H1 (cell line): ENCODE results near the gene SERAC1. TPM values are rescaled to one million over a fixed set of nuclear protein-coding genes. Genes with fewer than 3 reads are reported as not detected.

ENCODE experiments used
- CTCF ChIA-PET: fragments of 300-600 bp; sonication (Branson Sonifier 250); formaldehyde crosslinking; loops from one replicate; lab custom pipeline; 2021; ENCODE audit not compliant: partially characterized antibody; lab: Charles Lee
- POLR2A ChIA-PET: fragments of 300-600 bp; sonication (Branson Sonifier 250); formaldehyde crosslinking; loops from one replicate; lab custom pipeline; 2021; ENCODE audit warnings: inconsistent platforms; ENCODE audit not compliant: partially characterized antibody; lab: Charles Lee
- DNase-seq, 2 experiments: peaks; one replicate each; pipeline versions ENCODE4 v3.0.0 to v3.0.0-alpha.2; 2010 to 2022; ENCODE audit warnings: low spot score in 2 of 2, low read depth in 1 of 2, mixed read lengths in 1 of 2
- FAIRE-seq: peaks from 2 replicates; lab custom pipeline; 2011; peaks lifted over from hg19 to GRCh38; lab: Jason Lieb, UNC
- H2AFZ ChIP-seq: 2 replicates; pipeline ENCODE4 v1.8.1; 2012; ENCODE audit warnings: low read length, inconsistent platforms
- H2AK5ac ChIP-seq: 2 replicates; pipeline ENCODE4 v1.6.1; 2013; ENCODE audit warnings: low read depth, low read length
- H2BK120ac ChIP-seq: replicated peaks from 2 replicates; pipeline ENCODE3; 2013; ENCODE audit warnings: low read depth, low read length, inconsistent platforms
- H2BK12ac ChIP-seq: 2 replicates; pipeline ENCODE4 v1.6.1; 2013; ENCODE audit warnings: low read depth, low read length
- H2BK15ac ChIP-seq: 2 replicates; pipeline ENCODE4 v1.6.1; 2013; ENCODE audit warnings: low read length
- H2BK20ac ChIP-seq: 2 replicates; pipeline ENCODE4 v1.6.1; 2013; ENCODE audit warnings: low read length
- H2BK5ac ChIP-seq: 2 replicates; pipeline ENCODE4 v1.6.1; 2013; ENCODE audit warnings: low read depth, low read length
- H3K14ac ChIP-seq: 2 replicates; pipeline ENCODE4 v1.6.1; 2013; ENCODE audit warnings: inconsistent platforms; ENCODE audit not compliant: insufficient read length
- H3K18ac ChIP-seq: 2 replicates; pipeline ENCODE4 v1.6.1; 2013; ENCODE audit warnings: low read length; ENCODE audit errors: extremely low read depth
- H3K23ac ChIP-seq: 2 replicates; pipeline ENCODE4 v1.6.1; 2013; ENCODE audit warnings: inconsistent platforms; ENCODE audit not compliant: insufficient read length
- H3K23me2 ChIP-seq: 2 replicates; pipeline ENCODE4 v1.6.1; 2013; ENCODE audit warnings: low read depth, low read length
- H3K27ac ChIP-seq: 2 replicates; pipeline ENCODE4 v1.6.1; 2011; ENCODE audit warnings: low read depth, low read length, inconsistent platforms
- H3K27me3 ChIP-seq, 4 experiments: replicated peaks in 1 of 4; 1 replicate in 1 of 4; 2 replicates in 3 of 4; pipeline versions ENCODE4 v1.6.1 to v1.8.1; 2011 to 2013; ENCODE audit warnings: low read length in 3 of 4, mild to moderate bottlenecking in 3 of 4, inconsistent platforms in 2 of 4, mixed read lengths in 2 of 4, moderate library complexity in 1 of 4; ENCODE audit not compliant: control insufficient read depth in 3 of 4, insufficient read depth in 3 of 4; ENCODE audit errors: extremely low read depth in 1 of 4
- H3K36me3 ChIP-seq, 4 experiments: 2 replicates each; pipeline versions ENCODE4 v1.6.1 to v1.8.1; 2011 to 2013; ENCODE audit warnings: mild to moderate bottlenecking in 4 of 4, low read length in 3 of 4, moderate library complexity in 2 of 4, control low read depth in 1 of 4, inconsistent platforms in 1 of 4; ENCODE audit not compliant: insufficient read depth in 4 of 4, control insufficient read depth in 2 of 4
- H3K4ac ChIP-seq: replicated peaks from 2 replicates; pipeline ENCODE3; 2013; ENCODE audit warnings: low read length, low read depth, mixed read lengths, inconsistent platforms; ENCODE audit not compliant: insufficient read length
- H3K4me1 ChIP-seq, 4 experiments: replicated peaks in 1 of 4; 1 replicate in 1 of 4; 2 replicates in 3 of 4; pipeline versions ENCODE4 v1.6.1 to v1.8.1; 2011 to 2013; ENCODE audit warnings: low read length in 3 of 4, inconsistent platforms in 2 of 4, mixed read lengths in 1 of 4; ENCODE audit not compliant: insufficient read depth in 4 of 4, control insufficient read depth in 3 of 4
- H3K4me2 ChIP-seq, 2 experiments: 2 replicates each; pipeline versions ENCODE4 v1.6.1 to v1.8.1; 2011 to 2013; ENCODE audit warnings: low read depth in 2 of 2, low read length in 2 of 2, control low read depth in 1 of 2, inconsistent platforms in 1 of 2, mild to moderate bottlenecking in 1 of 2; ENCODE audit not compliant: insufficient read depth in 1 of 2
- H3K4me3 ChIP-seq, 4 experiments: fragments of 200-600, 300-600 bp in 1 of 4; sonication (generic), shearing (Covaris generic), sonication (Bioruptor Twin) in 1 of 4; 2 replicates each; pipeline versions ENCODE4 v1.5.1 to v1.8.1; 2011 to 2016; ENCODE audit warnings: low read length in 4 of 4, low read depth in 3 of 4, control low read depth in 2 of 4, inconsistent platforms in 2 of 4, mild to moderate bottlenecking in 2 of 4, mixed read lengths in 1 of 4, moderate library complexity in 1 of 4; ENCODE audit not compliant: insufficient read depth in 2 of 4; ENCODE audit errors: extremely low read depth in 1 of 4
- H3K56ac ChIP-seq: replicated peaks from 2 replicates; pipeline ENCODE3; 2013; ENCODE audit warnings: low read depth, mild to moderate bottlenecking, mixed read lengths, low read length, inconsistent platforms; ENCODE audit not compliant: insufficient read length
- H3K79me1 ChIP-seq: 2 replicates; pipeline ENCODE4 v1.6.1; 2013; ENCODE audit warnings: low read depth, low read length, control low read depth
- H3K79me2 ChIP-seq, 2 experiments: 2 replicates each; pipeline versions ENCODE4 v1.6.1 to v1.8.1; 2012 to 2013; ENCODE audit warnings: low read length in 2 of 2, mild to moderate bottlenecking in 2 of 2, inconsistent platforms in 1 of 2; ENCODE audit not compliant: insufficient read depth in 2 of 2, control insufficient read depth in 1 of 2
- H3K9ac ChIP-seq, 4 experiments: replicated peaks in 1 of 4; 1 replicate in 1 of 4; 2 replicates in 3 of 4; pipeline versions ENCODE4 v1.6.1 to v1.8.1; 2011 to 2013; ENCODE audit warnings: low read depth in 3 of 4, low read length in 3 of 4, control low read depth in 2 of 4, mild to moderate bottlenecking in 2 of 4, moderate library complexity in 2 of 4, inconsistent platforms in 1 of 4; ENCODE audit errors: extremely low read depth in 1 of 4
- H3K9me3 ChIP-seq, 2 experiments: 2 replicates each; pipeline versions ENCODE4 v1.6.1 to v1.8.1; 2012 to 2013; ENCODE audit warnings: mild to moderate bottlenecking in 2 of 2, moderate library complexity in 2 of 2, control low read depth in 1 of 2, inconsistent platforms in 1 of 2, low read depth in 1 of 2, low read length in 1 of 2, mixed read lengths in 1 of 2; ENCODE audit not compliant: insufficient read depth in 2 of 2
- H4K20me1 ChIP-seq, 2 experiments: replicated peaks in 1 of 2; 2 replicates each; pipeline versions ENCODE3 to v1.8.1; 2011 to 2013; ENCODE audit warnings: inconsistent platforms in 2 of 2, low read length in 2 of 2, mild to moderate bottlenecking in 1 of 2; ENCODE audit not compliant: insufficient read depth in 2 of 2, control insufficient read depth in 1 of 2
- H4K5ac ChIP-seq: 2 replicates; pipeline ENCODE4 v1.6.1; 2013; ENCODE audit warnings: low read length, low read depth, mixed read lengths, inconsistent platforms; ENCODE audit not compliant: insufficient read length
- H4K8ac ChIP-seq: 2 replicates; pipeline ENCODE4 v1.8.0; 2013; ENCODE audit warnings: mild to moderate bottlenecking, moderate library complexity, low read length, inconsistent platforms; ENCODE audit not compliant: insufficient read depth; ENCODE audit errors: extremely low read depth
- H4K91ac ChIP-seq: replicated peaks from 2 replicates; pipeline ENCODE3; 2013; ENCODE audit warnings: low read length, mixed read lengths, inconsistent platforms; ENCODE audit not compliant: insufficient read length
- ATF3 ChIP-seq: IDR thresholded peaks from 2 replicates; pipeline ENCODE4 v1.6.1; 2011; ENCODE audit warnings: low read depth, mild to moderate bottlenecking, low read length; ENCODE audit not compliant: insufficient read depth
- CBX5 ChIP-seq: fragments of 300-800, 300-1000 bp; sonication (generic); IDR thresholded peaks from 2 replicates; pipeline ENCODE4 v1.7.1; 2016; ENCODE audit warnings: antibody characterized with exemption, low read length, low read depth
- CBX8 ChIP-seq: fragments of 300-800, 300-1000 bp; sonication (generic); IDR thresholded peaks from 2 replicates; pipeline ENCODE4 v1.7.1; 2016; ENCODE audit warnings: low read depth, low read length, borderline replicate concordance
- KDM1A ChIP-seq: fragments of 200-600, 300-600 bp; sonication (generic); IDR thresholded peaks from 2 replicates; pipeline ENCODE4 v1.7.1; 2016; ENCODE audit warnings: mild to moderate bottlenecking, low read length, borderline replicate concordance
- USF2 ChIP-seq: IDR thresholded peaks from 2 replicates; pipeline ENCODE4 v1.6.1; 2011; ENCODE audit warnings: low read length, improper control_type of control experiment
- WGBS, 2 experiments: shearing (Covaris generic) in 1 of 2; methylation state at CpG; one replicate each; pipeline versions ENCODE4 v1.1.6 to v1.1.7; 2013 to 2015; ENCODE audit warnings: low lambda C conversion rate in 2 of 2, mixed read lengths in 2 of 2, inconsistent platforms in 1 of 2, low coverage in 1 of 2, missing lambda C conversion rate in 1 of 2; ENCODE audit not compliant: insufficient replicate concordance in 2 of 2, insufficient coverage in 1 of 2, insufficient read length in 1 of 2; ENCODE audit errors: extremely low coverage in 1 of 2, missing lambda C conversion rate in 1 of 2; 5-methylcytosine and 5-hydroxymethylcytosine counted together
- polyA plus RNA-seq, 7 experiments: library from polyadenylated mRNA; depleted of rRNA in 3 of 7; stranded (reverse) in 5 of 7; unstranded in 2 of 7; fragments of >200 nt in 5 of 7; fragments of 200-250 nt in 2 of 7; gene quantifications; 1 replicate in 5 of 7; 2 replicates in 1 of 7; 4 replicates in 1 of 7; pipeline versions ENCODE4 v1.2.1 to v1.2.3, GENCODE V29; 2011 to 2013; ENCODE audit warnings: missing spikeins in 2 of 7, mixed read lengths in 2 of 7
- total RNA-seq: library from RNA; stranded (reverse); fragmentation: NEBNext Ultra II Directional; extraction: Animal tissue kit (Norgen Biotek cat#: 25700); gene quantifications from 2 replicates; pipeline ENCODE4 v1.2.1, GENCODE V29; 2021
- TF ChIP-seq, protein P1 (sequence below), 3 experiments: IDR thresholded peaks; 1 replicate in 2 of 3; 2 replicates in 1 of 3; pipeline versions ENCODE4 v1.5.1 to v1.6.1; 2011; ENCODE audit warnings: low read length in 3 of 3, mild to moderate bottlenecking in 3 of 3, inconsistent platforms in 2 of 3, low read depth in 1 of 3, moderate library complexity in 1 of 3; ENCODE audit not compliant: insufficient read depth in 1 of 3; ENCODE audit errors: control extremely low read depth in 1 of 3

Gene SERAC1
- total and polyA plus RNA-seq, 2 of the 8 experiments (the other 6 are each of a cell fraction or from before 2014, with no cell fraction given) = 7.3 to 9.0 TPM

DNA sequence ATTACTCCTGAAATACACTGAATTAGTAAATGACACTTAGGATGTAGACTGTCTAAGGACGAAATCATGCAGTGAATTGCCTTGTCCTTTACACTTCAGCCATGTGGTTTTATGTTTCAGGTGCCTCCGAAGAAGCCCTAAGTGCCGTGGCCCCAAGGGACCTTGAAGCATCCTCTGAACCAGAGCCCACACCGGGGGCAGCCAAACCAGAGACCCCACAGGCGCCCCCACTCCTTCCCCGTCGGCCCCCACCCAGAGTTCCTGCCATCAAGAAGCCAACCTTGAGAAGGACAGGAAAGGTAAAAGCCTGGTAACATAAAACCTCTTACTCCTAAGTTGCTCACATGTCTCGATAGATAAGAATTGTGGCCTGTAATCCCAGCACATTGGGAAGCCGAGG, 75.3 kb downstream of the SERAC1 start:
- Histone ChIP-seq H3K14ac (no peak overlapping the region), H3K79me1 (no peaks in the 10 kb centered on the region), H3K27ac (no peak overlapping the region), H3K36me3 (peaks cover 0 to 6% (median 1%) of the 10 kb centered on the region in 4 experiments; a peak in 2 of 8 replicates), H4K8ac (no peak overlapping the region), H3K56ac (no peak overlapping the region), H3K4ac (no peak overlapping the region), H2BK15ac (no peak overlapping the region), H3K9ac (no peak overlapping the region), H3K23me2 (no peaks in the 10 kb centered on the region), H2BK120ac (no peak overlapping the region), H3K27me3 (no peaks in the 10 kb centered on the region; a peak in 1 of 7 replicates), H2BK12ac (no peak overlapping the region), H3K79me2 (no peaks in the 10 kb centered on the region), H4K20me1 (no peaks in the 10 kb centered on the region), H3K18ac (no peak overlapping the region), H3K4me2 (no peak overlapping the region), H2AK5ac (no peak overlapping the region), H2BK5ac (no peak overlapping the region), H3K4me3 (no peak overlapping the region), H3K9me3 (no peaks in the 10 kb centered on the region), H4K91ac (no peak overlapping the region), H2AFZ (no peak overlapping the region), H4K5ac (no peak overlapping the region), H3K23ac (no peak overlapping the region), H3K4me1 (no peaks in the 10 kb centered on the region), H2BK20ac (no peak overlapping the region)
- FAIRE-seq (no peak), DNase-seq (no peak)
- ChIA-PET CTCF (interaction anchor here (0.8 kb wide), 1 partner anchor 71 kb away, joined by 3 read pairs; no protein-coding TSS in a partner anchor), POLR2A (no interaction called here)
- 91% methylated on average over 9 of the region's 9 CpGs; no CpG with 5 or more reads in 1 of the 2 experiments for WGBS, 2 experiments
- TF ChIP-seq ATF3 = no peak
- no peak for TF ChIP-seq CBX8
- no peak for TF ChIP-seq KDM1A
- TF ChIP-seq, protein P1, sequence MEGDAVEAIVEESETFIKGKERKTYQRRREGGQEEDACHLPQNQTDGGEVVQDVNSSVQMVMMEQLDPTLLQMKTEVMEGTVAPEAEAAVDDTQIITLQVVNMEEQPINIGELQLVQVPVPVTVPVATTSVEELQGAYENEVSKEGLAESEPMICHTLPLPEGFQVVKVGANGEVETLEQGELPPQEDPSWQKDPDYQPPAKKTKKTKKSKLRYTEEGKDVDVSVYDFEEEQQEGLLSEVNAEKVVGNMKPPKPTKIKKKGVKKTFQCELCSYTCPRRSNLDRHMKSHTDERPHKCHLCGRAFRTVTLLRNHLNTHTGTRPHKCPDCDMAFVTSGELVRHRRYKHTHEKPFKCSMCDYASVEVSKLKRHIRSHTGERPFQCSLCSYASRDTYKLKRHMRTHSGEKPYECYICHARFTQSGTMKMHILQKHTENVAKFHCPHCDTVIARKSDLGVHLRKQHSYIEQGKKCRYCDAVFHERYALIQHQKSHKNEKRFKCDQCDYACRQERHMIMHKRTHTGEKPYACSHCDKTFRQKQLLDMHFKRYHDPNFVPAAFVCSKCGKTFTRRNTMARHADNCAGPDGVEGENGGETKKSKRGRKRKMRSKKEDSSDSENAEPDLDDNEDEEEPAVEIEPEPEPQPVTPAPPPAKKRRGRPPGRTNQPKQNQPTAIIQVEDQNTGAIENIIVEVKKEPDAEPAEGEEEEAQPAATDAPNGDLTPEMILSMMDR (IDR thresholded peaks at IDR 0.05; ENCODE audit: control extremely low read depth in 1 of 3, insufficient read depth in 1 of 3, low read depth in 1 of 3, low read length in 3 of 3) = no peak
- TF ChIP-seq USF2 = no peak
- no peak for TF ChIP-seq CBX5
